ENCODE results near the gene ADH4. TPM values are rescaled to one million over a fixed set of nuclear protein-coding genes. Genes with fewer than 3 reads are reported as not detected.

The ADH4 gene
- total RNA-seq, 1 donor from 2014 or later: not detected

DNA sequence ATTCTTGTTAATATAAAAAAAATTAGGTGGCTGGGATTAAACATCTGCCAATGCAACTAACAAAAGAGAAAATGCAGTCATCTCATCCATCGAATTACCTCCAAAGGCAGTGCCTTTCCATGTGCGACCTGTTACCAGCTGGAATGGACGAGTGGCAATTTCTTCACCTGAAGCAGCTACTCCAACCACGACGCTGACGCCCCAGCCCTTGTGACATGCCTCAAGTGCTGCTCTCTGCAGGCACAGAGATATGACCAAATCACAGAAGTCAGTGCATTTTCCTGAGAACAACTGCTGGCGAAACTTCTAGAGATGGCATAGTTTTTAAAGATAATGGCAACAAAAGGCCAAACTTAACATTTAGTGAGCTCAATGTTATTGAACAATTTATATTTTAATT is 69.3 kb downstream of the ADH4 start:
- no peak for DNase-seq (ENCODE audit: low spot score)
- Mint-ChIP-seq H3K4me3 (ENCODE audit: unreplicated experiment) (no peak overlapping the region), H3K27me3 (ENCODE audit: low read depth) (no peaks in the 10 kb centered on the region), H3K36me3 (ENCODE audit: low read depth) (peaks cover 49% of the 10 kb centered on the region), H3K9me3 (ENCODE audit: low read depth) (no peaks in the 10 kb centered on the region), H3K27ac (ENCODE audit: unreplicated experiment) (no peak overlapping the region), H3K4me1 (ENCODE audit: low read depth) (no peaks in the 10 kb centered on the region)
- TF ChIP-seq, protein P1, sequence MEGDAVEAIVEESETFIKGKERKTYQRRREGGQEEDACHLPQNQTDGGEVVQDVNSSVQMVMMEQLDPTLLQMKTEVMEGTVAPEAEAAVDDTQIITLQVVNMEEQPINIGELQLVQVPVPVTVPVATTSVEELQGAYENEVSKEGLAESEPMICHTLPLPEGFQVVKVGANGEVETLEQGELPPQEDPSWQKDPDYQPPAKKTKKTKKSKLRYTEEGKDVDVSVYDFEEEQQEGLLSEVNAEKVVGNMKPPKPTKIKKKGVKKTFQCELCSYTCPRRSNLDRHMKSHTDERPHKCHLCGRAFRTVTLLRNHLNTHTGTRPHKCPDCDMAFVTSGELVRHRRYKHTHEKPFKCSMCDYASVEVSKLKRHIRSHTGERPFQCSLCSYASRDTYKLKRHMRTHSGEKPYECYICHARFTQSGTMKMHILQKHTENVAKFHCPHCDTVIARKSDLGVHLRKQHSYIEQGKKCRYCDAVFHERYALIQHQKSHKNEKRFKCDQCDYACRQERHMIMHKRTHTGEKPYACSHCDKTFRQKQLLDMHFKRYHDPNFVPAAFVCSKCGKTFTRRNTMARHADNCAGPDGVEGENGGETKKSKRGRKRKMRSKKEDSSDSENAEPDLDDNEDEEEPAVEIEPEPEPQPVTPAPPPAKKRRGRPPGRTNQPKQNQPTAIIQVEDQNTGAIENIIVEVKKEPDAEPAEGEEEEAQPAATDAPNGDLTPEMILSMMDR (IDR thresholded peaks at IDR 0.05): no peak

Other genes with a start within 250 kb of the ADH4 start
- gene EIF4E, start 215.2 kb downstream of the ADH4 start, total RNA-seq: 66.1 to 79.6 TPM (median 68.8 TPM) in 3 replicates
- 32.3 to 35.2 TPM (median 34.0 TPM) in 3 replicates for gene METAP1, start 148.6 kb downstream of the ADH4 start, total RNA-seq
- 135 to 167 TPM (median 161 TPM) in 3 replicates for gene ADH5, start 55.5 kb downstream of the ADH4 start, total RNA-seq
- gene ADH6, start 74.9 kb upstream of the ADH4 start, total RNA-seq: 0.19 TPM in 1 of 3 replicates, not detected in the others
- gene ADH1A, start 146.7 kb upstream of the ADH4 start, total RNA-seq: not detected in 3 replicates
- gene ADH1B, start 177.1 kb upstream of the ADH4 start, total RNA-seq: 0.31 to 1.2 TPM (median 0.69 TPM) in 3 replicates
- not detected in 3 replicates for gene ADH1C, start 208.4 kb upstream of the ADH4 start, total RNA-seq

Measured in chondrocyte (in vitro differentiated cells).